Gastroesophageal sphincter (tissue), 3 donors: ENCODE results near the gene GRIA2.

Experiments used
- CTCF ChIP-seq, 4 experiments: fragments of 200-600 bp in 2 of 4; fragments of 450-650 bp in 2 of 4; sonication (generic) in 1 of 4; IDR thresholded peaks; one replicate each; pipeline ENCODE4 v1.5.1; 2017 to 2019; ENCODE audit warnings: antibody characterized with exemption in 4 of 4, mild to moderate bottlenecking in 2 of 4, moderate library complexity in 2 of 4
- POLR2A ChIP-seq, 2 donors: fragments of 450-650 bp; IDR thresholded peaks; one replicate each; pipeline ENCODE4 v1.6.1; 2017; ENCODE audit warnings: antibody characterized with exemption in 2 of 2, mild to moderate bottlenecking in 2 of 2, moderate library complexity in 1 of 2

DNA sequence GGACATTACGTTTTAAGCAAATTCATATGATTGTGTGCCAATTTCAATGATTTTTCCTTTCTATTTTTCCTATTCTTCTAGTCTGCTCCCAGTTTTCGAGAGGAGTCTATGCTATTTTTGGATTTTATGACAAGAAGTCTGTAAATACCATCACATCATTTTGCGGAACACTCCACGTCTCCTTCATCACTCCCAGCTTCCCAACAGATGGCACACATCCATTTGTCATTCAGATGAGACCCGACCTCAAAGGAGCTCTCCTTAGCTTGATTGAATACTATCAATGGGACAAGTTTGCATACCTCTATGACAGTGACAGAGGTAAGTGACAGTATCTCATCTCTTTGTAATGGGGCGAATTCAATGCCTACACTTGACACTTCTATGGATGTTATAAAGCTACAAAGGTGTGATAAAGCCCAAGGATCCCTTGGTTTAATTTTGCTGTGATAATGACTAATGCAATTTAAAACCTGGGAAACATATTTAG, 83.0 kb downstream of the GRIA2 start:
- no peak for TF ChIP-seq POLR2A (IDR thresholded peaks at IDR 0.05)
- no peak for TF ChIP-seq CTCF (IDR thresholded peaks at IDR 0.05)
